SK-N-SH (cell line): ENCODE results near the gene HHIP. TPM values are rescaled to one million over a fixed set of nuclear protein-coding genes. Genes with fewer than 3 reads are reported as not detected.

ENCODE experiments used
- CTCF ChIA-PET: fragments of 300-600, 350-600 bp; formaldehyde crosslinking; extraction: SDS; loops from one replicate; lab custom pipeline; 2021; lab: Yijun Ruan, JAX
- POLR2A ChIA-PET: fragments of 350-600 bp; sonication (Branson Sonifier 250); formaldehyde crosslinking; extraction: SDS; loops from one replicate; lab custom pipeline; 2020; ENCODE audit warnings: antibody characterized with exemption, inconsistent platforms; lab: Yijun Ruan, JAX
- DNase-seq: peaks from one replicate; pipeline ENCODE4 v3.0.0; 2012
- H2AFZ ChIP-seq: fragments of 200-600 bp; sonication (generic); 2 replicates; pipeline ENCODE4 v1.8.1; 2016; ENCODE audit warnings: antibody characterized with exemption, mild to moderate bottlenecking, low read depth
- H3F3A ChIP-seq: fragments of 200-600 bp; sonication (generic); replicated peaks from 2 replicates; pipeline ENCODE3; 2016; ENCODE audit warnings: antibody characterized with exemption, mild to moderate bottlenecking; ENCODE audit not compliant: insufficient read depth
- H3K27ac ChIP-seq, 2 experiments: fragments of 200-500 bp in 1 of 2; fragments of 200-600 bp in 1 of 2; sonication (Bioruptor generic) in 1 of 2; sonication (generic), shearing (Covaris generic) in 1 of 2; 2 replicates each; pipeline versions ENCODE4 v1.5.1 to v1.6.1; 2014 to 2016; ENCODE audit warnings: low read depth in 2 of 2, inconsistent platforms in 1 of 2, low read length in 1 of 2, mild to moderate bottlenecking in 1 of 2, mixed read lengths in 1 of 2
- H3K27me3 ChIP-seq: fragments of 200-600 bp; sonication (generic), shearing (Covaris generic); 2 replicates; pipeline ENCODE4 v1.6.1; 2016; ENCODE audit warnings: mixed run types; ENCODE audit not compliant: insufficient read depth
- H3K36me3 ChIP-seq, 2 experiments: fragments of 200-500 bp in 1 of 2; fragments of 200-600 bp in 1 of 2; sonication (Bioruptor generic) in 1 of 2; sonication (generic) in 1 of 2; replicated peaks in 1 of 2; 2 replicates each; pipeline versions ENCODE3 to v1.5.1; 2014 to 2016; ENCODE audit warnings: low read length in 1 of 2, mild to moderate bottlenecking in 1 of 2; ENCODE audit not compliant: insufficient read depth in 2 of 2, control insufficient read depth in 1 of 2
- H3K4me1 ChIP-seq, 2 experiments: fragments of 200-500 bp in 1 of 2; fragments of 200-600 bp in 1 of 2; sonication (Bioruptor generic) in 1 of 2; sonication (generic), shearing (Covaris generic) in 1 of 2; 2 replicates each; pipeline versions ENCODE4 v1.5.1 to v1.6.1; 2014 to 2016; ENCODE audit warnings: low read depth in 1 of 2, low read length in 1 of 2, mixed run types in 1 of 2; ENCODE audit not compliant: insufficient read depth in 2 of 2, control insufficient read depth in 1 of 2
- H3K4me2 ChIP-seq: fragments of 200-600 bp; sonication (generic), shearing (Covaris generic); 2 replicates; pipeline ENCODE4 v1.6.1; 2017; ENCODE audit warnings: mixed run types
- H3K4me3 ChIP-seq, 2 experiments: fragments of 200-500 bp in 1 of 2; fragments of 200-600 bp in 1 of 2; sonication (Bioruptor generic) in 1 of 2; sonication (generic), shearing (Covaris generic) in 1 of 2; 2 replicates each; pipeline versions ENCODE4 v1.5.1 to v1.8.1; 2014 to 2016; ENCODE audit warnings: low read depth in 2 of 2, inconsistent platforms in 1 of 2, low read length in 1 of 2, mild to moderate bottlenecking in 1 of 2, mixed read lengths in 1 of 2, moderate library complexity in 1 of 2
- H3K79me2 ChIP-seq: fragments of 200-600 bp; sonication (generic); 2 replicates; pipeline ENCODE4 v1.8.1; 2017; ENCODE audit warnings: mild to moderate bottlenecking; ENCODE audit not compliant: insufficient read depth
- H3K9ac ChIP-seq: fragments of 200-600 bp; sonication (generic); 2 replicates; pipeline ENCODE4 v1.6.1; 2017; ENCODE audit warnings: mixed run types
- H3K9me2 ChIP-seq: fragments of 200-600 bp; sonication (generic); 2 replicates; pipeline ENCODE4 v1.6.1; 2017; ENCODE audit warnings: mixed run types
- H3K9me3 ChIP-seq: fragments of 200-600 bp; sonication (generic); 2 replicates; pipeline ENCODE4 v1.6.1; 2017; ENCODE audit warnings: mixed run types, mild to moderate bottlenecking, moderate library complexity
- H4K20me1 ChIP-seq: fragments of 200-600 bp; sonication (generic); 2 replicates; pipeline ENCODE4 v1.6.1; 2017; ENCODE audit warnings: mild to moderate bottlenecking, mixed run types; ENCODE audit not compliant: insufficient read depth
- CHD2 ChIP-seq: fragments of 150-350 bp; IDR thresholded peaks from 2 replicates; pipeline ENCODE4 v1.6.1; 2018; ENCODE audit warnings: low read length; ENCODE audit not compliant: partially characterized antibody
- FOXM1 ChIP-seq: IDR thresholded peaks from 2 replicates; pipeline ENCODE4 v1.4.0; 2012; ENCODE audit warnings: low read depth, mild to moderate bottlenecking
- JUND ChIP-seq: IDR thresholded peaks from 2 replicates; pipeline ENCODE4 v1.4.0; 2012
- MEF2A ChIP-seq: IDR thresholded peaks from 2 replicates; pipeline ENCODE4 v1.4.0; 2012; ENCODE audit warnings: low read depth, borderline replicate concordance
- RAD21 ChIP-seq: IDR thresholded peaks from 2 replicates; pipeline ENCODE4 v1.6.1; 2012; ENCODE audit warnings: mild to moderate bottlenecking, low read length
- RFX5 ChIP-seq: IDR thresholded peaks from 2 replicates; pipeline ENCODE4 v1.6.1; 2012; ENCODE audit warnings: mild to moderate bottlenecking, improper control_type of control experiment, low read length
- RXRA ChIP-seq: IDR thresholded peaks from 2 replicates; pipeline ENCODE4 v1.4.0; 2012; ENCODE audit warnings: low read depth, mild to moderate bottlenecking, borderline replicate concordance
- YY1 ChIP-seq: IDR thresholded peaks from 2 replicates; pipeline ENCODE4 v1.4.0; 2012; ENCODE audit warnings: low read depth, mild to moderate bottlenecking
- WGBS: methylation state at CpG from one replicate; pipeline ENCODE4 v1.1.6; 2017; ENCODE audit warnings: low lambda C conversion rate; 5-methylcytosine and 5-hydroxymethylcytosine counted together
- polyA plus RNA-seq, 3 experiments: library from polyadenylated mRNA; depleted of rRNA; stranded (reverse); fragments of >200 nt; gene quantifications; 2 replicates each; pipeline ENCODE4 v1.2.3, GENCODE V29; 2012
- TF ChIP-seq, protein P1 (sequence below): IDR thresholded peaks from 2 replicates; pipeline ENCODE4; 2012
- TF ChIP-seq, protein P2 (sequence below): fragments of 200-600 bp; sonication (generic); IDR thresholded peaks from 2 replicates; pipeline ENCODE4 v1.6.1; 2017; ENCODE audit warnings: antibody characterized with exemption, mild to moderate bottlenecking, moderate library complexity
- TF ChIP-seq, protein P3 (sequence below): IDR thresholded peaks from 2 replicates; pipeline ENCODE4 v1.4.0; 2012; ENCODE audit warnings: low read depth, borderline replicate concordance
- TF ChIP-seq, protein P4 (sequence below): fragments of 150-350 bp; IDR thresholded peaks from 2 replicates; pipeline ENCODE4 v1.6.1; 2016; ENCODE audit warnings: mild to moderate bottlenecking, low read depth, low read length
- TF ChIP-seq, protein P5 (sequence below): IDR thresholded peaks from 2 replicates; pipeline ENCODE4 v1.4.0; 2012; ENCODE audit warnings: low read depth, borderline replicate concordance

Gene HHIP
- polyA plus RNA-seq, 1 of the 3 experiments (the other 2 are of a cell fraction) = 3.5 TPM

DNA sequence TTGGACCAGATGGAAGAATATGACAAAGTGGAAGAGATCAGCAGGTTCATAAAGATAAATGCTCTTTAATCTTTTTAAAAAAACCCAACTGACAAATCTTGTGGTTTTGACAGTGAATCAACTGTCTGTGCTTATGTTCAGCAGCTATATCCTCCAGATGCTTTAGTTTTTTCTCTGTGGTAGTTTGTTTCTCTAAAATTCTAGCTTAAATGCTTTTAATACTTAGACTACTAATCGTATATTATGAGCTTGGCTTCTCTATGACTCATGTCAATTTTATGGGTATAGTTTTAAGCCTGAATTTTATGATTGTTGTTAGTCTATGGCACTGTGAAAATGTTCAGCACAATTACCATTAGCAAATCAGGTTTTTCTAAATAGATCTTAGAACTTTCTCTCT is 12.9 kb downstream of the HHIP start:
- peaks cover 0 to 12% of the 10 kb centered on the region in 2 experiments for H3K36me3 ChIP-seq
- no peak for TF ChIP-seq RFX5
- TF ChIP-seq, protein P1, sequence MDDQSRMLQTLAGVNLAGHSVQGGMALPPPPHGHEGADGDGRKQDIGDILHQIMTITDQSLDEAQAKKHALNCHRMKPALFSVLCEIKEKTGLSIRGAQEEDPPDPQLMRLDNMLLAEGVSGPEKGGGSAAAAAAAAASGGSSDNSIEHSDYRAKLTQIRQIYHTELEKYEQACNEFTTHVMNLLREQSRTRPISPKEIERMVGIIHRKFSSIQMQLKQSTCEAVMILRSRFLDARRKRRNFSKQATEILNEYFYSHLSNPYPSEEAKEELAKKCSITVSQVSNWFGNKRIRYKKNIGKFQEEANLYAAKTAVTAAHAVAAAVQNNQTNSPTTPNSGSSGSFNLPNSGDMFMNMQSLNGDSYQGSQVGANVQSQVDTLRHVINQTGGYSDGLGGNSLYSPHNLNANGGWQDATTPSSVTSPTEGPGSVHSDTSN = no peak
- H3K9me3 ChIP-seq = no peaks in the 10 kb centered on the region
- H3K27me3 ChIP-seq = no peaks in the 10 kb centered on the region
- H4K20me1 ChIP-seq = no peaks in the 10 kb centered on the region
- DNase-seq = no peak
- peaks cover 4% of the 10 kb centered on the region for H3F3A ChIP-seq
- H3K79me2 ChIP-seq = no peaks in the 10 kb centered on the region
- H3K4me2 ChIP-seq = no peak overlapping the region
- H3K4me3 ChIP-seq = no peak overlapping the region
- H2AFZ ChIP-seq = no peak overlapping the region
- POLR2A ChIA-PET = no interaction called here
- WGBS = 8% methylated on average over 1 of the region's 1 CpG
- no peaks in the 10 kb centered on the region for H3K4me1 ChIP-seq
- CTCF ChIA-PET = no interaction called here
- peak overlapping the region in 1 of 2 experiments; percentile 32; a peak in 1 of 4 replicates for H3K27ac ChIP-seq
- H3K9ac ChIP-seq = no peak overlapping the region
- H3K9me2 ChIP-seq = no peaks in the 10 kb centered on the region

DNA sequence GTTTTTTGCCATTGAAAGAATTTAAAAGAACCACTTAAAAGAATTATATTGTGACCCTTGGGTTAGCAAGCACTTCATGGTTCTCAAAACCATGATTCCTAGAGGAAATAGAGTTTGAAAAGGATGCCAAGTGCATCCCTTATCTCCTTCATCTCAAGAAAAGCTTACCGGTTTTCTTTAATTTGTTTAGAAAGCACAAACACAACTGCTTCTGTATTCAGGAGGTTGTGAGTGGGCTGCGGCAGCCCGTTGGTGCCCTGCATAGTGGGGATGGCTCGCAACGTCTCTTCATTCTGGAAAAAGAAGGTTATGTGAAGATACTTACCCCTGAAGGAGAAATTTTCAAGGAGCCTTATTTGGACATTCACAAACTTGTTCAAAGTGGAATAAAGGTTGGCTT is 13.5 kb downstream of the HHIP start:
- no peaks in the 10 kb centered on the region for H3K79me2 ChIP-seq
- 51% methylated on average over 5 of the region's 5 CpGs for whole genome bisulfite sequencing
- no peaks in the 10 kb centered on the region for H3K4me1 ChIP-seq
- H3K27ac ChIP-seq = peak overlapping the region in 1 of 2 experiments; percentile 32; a peak in 1 of 4 replicates
- H3K4me2 ChIP-seq = no peak overlapping the region
- no peak for DNase-seq
- CTCF ChIA-PET = no interaction called here
- no peak overlapping the region for H3K4me3 ChIP-seq
- no peak overlapping the region for H3K9ac ChIP-seq
- H3F3A ChIP-seq = peaks cover 4% of the 10 kb centered on the region
- H3K27me3 ChIP-seq = no peaks in the 10 kb centered on the region
- H3K9me3 ChIP-seq = no peaks in the 10 kb centered on the region
- H2AFZ ChIP-seq = no peak overlapping the region
- no peaks in the 10 kb centered on the region for H3K9me2 ChIP-seq
- POLR2A ChIA-PET = no interaction called here
- no peak for TF ChIP-seq RXRA
- TF ChIP-seq, all 33 proteins: peak for 0
- no peaks in the 10 kb centered on the region for H4K20me1 ChIP-seq
- H3K36me3 ChIP-seq = peaks cover 0 to 12% of the 10 kb centered on the region in 2 experiments

DNA sequence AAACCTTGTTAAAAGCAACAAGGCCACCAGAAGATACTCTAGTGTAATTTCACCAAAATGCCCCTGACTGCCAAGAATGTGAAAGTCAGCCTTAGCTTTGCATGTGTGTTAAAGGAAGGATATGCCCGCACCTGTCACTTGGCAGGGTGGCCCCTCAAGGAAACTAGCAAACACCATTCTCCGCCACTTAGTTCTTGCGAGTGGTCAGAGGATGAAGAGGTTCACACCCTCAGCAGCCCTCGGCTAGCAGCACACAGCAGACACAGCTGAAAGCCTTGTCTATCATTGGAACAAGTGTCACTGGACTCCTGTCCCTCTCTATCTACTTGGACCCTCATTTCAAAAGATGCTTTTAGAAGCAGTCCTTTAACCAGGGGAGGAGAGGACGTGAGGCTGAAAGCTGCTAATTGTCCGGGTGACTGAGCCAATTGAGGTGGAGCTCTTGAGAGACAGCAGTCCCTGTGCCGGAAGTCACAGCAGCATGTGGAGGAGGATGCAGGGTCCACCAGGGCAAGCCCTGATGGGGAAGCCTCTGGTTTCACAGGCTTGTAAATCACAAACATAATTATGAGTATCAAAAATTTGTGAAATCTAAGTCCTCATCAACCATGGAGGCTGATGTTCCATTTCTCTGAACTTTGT is 18.0 kb downstream of the HHIP start:
- H3K4me3 ChIP-seq = no peak overlapping the region
- H3K36me3 ChIP-seq = peaks cover 0 to 4% of the 10 kb centered on the region in 2 experiments
- H3K9me2 ChIP-seq = no peaks in the 10 kb centered on the region
- H4K20me1 ChIP-seq = no peaks in the 10 kb centered on the region
- no peak overlapping the region for H3K4me2 ChIP-seq
- H3K9me3 ChIP-seq = no peaks in the 10 kb centered on the region
- no peaks in the 10 kb centered on the region for H3K79me2 ChIP-seq
- CTCF ChIA-PET = no interaction called here
- H2AFZ ChIP-seq = no peak overlapping the region
- DNase-seq = no peak
- no peaks in the 10 kb centered on the region for H3K27me3 ChIP-seq
- peaks cover 10% of the 10 kb centered on the region for H3F3A ChIP-seq
- TF ChIP-seq CHD2 = no peak
- TF ChIP-seq JUND = no peak
- TF ChIP-seq FOXM1 = no peak
- TF ChIP-seq RAD21 = no peak
- TF ChIP-seq, protein P2, sequence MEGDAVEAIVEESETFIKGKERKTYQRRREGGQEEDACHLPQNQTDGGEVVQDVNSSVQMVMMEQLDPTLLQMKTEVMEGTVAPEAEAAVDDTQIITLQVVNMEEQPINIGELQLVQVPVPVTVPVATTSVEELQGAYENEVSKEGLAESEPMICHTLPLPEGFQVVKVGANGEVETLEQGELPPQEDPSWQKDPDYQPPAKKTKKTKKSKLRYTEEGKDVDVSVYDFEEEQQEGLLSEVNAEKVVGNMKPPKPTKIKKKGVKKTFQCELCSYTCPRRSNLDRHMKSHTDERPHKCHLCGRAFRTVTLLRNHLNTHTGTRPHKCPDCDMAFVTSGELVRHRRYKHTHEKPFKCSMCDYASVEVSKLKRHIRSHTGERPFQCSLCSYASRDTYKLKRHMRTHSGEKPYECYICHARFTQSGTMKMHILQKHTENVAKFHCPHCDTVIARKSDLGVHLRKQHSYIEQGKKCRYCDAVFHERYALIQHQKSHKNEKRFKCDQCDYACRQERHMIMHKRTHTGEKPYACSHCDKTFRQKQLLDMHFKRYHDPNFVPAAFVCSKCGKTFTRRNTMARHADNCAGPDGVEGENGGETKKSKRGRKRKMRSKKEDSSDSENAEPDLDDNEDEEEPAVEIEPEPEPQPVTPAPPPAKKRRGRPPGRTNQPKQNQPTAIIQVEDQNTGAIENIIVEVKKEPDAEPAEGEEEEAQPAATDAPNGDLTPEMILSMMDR = no peak
- TF ChIP-seq YY1 = no peak
- TF ChIP-seq, protein P3, sequence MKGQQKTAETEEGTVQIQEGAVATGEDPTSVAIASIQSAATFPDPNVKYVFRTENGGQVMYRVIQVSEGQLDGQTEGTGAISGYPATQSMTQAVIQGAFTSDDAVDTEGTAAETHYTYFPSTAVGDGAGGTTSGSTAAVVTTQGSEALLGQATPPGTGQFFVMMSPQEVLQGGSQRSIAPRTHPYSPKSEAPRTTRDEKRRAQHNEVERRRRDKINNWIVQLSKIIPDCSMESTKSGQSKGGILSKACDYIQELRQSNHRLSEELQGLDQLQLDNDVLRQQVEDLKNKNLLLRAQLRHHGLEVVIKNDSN = no peak
- TF ChIP-seq MEF2A = no peak
- TF ChIP-seq, protein P4, sequence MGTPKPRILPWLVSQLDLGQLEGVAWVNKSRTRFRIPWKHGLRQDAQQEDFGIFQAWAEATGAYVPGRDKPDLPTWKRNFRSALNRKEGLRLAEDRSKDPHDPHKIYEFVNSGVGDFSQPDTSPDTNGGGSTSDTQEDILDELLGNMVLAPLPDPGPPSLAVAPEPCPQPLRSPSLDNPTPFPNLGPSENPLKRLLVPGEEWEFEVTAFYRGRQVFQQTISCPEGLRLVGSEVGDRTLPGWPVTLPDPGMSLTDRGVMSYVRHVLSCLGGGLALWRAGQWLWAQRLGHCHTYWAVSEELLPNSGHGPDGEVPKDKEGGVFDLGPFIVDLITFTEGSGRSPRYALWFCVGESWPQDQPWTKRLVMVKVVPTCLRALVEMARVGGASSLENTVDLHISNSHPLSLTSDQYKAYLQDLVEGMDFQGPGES = no peak
- TF ChIP-seq, protein P5, sequence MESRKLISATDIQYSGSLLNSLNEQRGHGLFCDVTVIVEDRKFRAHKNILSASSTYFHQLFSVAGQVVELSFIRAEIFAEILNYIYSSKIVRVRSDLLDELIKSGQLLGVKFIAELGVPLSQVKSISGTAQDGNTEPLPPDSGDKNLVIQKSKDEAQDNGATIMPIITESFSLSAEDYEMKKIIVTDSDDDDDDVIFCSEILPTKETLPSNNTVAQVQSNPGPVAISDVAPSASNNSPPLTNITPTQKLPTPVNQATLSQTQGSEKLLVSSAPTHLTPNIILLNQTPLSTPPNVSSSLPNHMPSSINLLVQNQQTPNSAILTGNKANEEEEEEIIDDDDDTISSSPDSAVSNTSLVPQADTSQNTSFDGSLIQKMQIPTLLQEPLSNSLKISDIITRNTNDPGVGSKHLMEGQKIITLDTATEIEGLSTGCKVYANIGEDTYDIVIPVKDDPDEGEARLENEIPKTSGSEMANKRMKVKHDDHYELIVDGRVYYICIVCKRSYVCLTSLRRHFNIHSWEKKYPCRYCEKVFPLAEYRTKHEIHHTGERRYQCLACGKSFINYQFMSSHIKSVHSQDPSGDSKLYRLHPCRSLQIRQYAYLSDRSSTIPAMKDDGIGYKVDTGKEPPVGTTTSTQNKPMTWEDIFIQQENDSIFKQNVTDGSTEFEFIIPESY = no peak
- 22% methylated on average over 7 of the region's 7 CpGs for WGBS
- no peak overlapping the region for H3K27ac ChIP-seq
- peaks cover 0 to 9% of the 10 kb centered on the region in 2 experiments; a peak in 1 of 4 replicates for H3K4me1 ChIP-seq
- POLR2A ChIA-PET = no interaction called here
- no peak overlapping the region for H3K9ac ChIP-seq
